PFSK-1 (cell line): ENCODE results near the gene SRA1.

ENCODE experiments used
- FOXP2 ChIP-seq: optimal IDR thresholded peaks from 2 replicates; pipeline ENCODE3; 2011; ENCODE audit warnings: borderline replicate concordance, control low read depth, inconsistent platforms; ENCODE audit not compliant: insufficient read depth; ENCODE audit errors: extremely low read length, extremely low read depth
- POLR2AphosphoS5 ChIP-seq: IDR thresholded peaks from 2 replicates; pipeline ENCODE4 v1.6.1; 2012; ENCODE audit warnings: low read depth, mild to moderate bottlenecking, control low read depth, low read length, moderate library complexity
- REST ChIP-seq, 2 experiments: IDR thresholded peaks; 2 replicates each; pipeline versions ENCODE4 v1.6.1 to v1.8.0; 2011 to 2012; ENCODE audit warnings: low read depth in 2 of 2, low read length in 2 of 2, control low read depth in 1 of 2, inconsistent platforms in 1 of 2, mild to moderate bottlenecking in 1 of 2, moderate library complexity in 1 of 2; ENCODE audit not compliant: insufficient read depth in 1 of 2
- SIN3A ChIP-seq: IDR thresholded peaks from 2 replicates; pipeline ENCODE4 v1.6.1; 2012; ENCODE audit warnings: mild to moderate bottlenecking, low read length, moderate library complexity, borderline replicate concordance; ENCODE audit not compliant: insufficient read depth
- TAF1 ChIP-seq: IDR thresholded peaks from 2 replicates; pipeline ENCODE4 v1.6.1; 2012; ENCODE audit warnings: low read length, control low read depth, borderline replicate concordance; ENCODE audit not compliant: insufficient read depth

SRA1 gene

DNA sequence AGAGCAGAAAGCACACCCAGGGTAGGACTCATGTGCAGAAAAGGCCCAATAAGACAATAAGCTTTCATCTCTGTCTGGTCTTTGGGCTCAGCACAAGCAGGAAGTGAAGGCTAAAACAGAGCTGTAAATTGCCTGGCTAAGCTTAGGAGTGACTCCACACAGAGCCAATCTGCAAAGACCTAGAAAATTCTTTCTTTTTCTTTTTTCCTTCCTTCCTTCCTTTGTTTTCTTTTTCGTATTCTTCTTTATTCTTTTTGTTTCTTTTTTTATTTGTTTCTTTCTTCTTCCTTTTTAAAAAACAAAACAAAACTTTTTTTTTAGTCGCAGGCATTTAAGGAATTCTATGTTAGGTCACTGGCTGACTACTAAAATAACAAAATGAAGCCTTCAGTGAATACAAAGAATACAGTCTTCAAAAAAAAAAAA lies 19.5 kb upstream of the SRA1 start:
- no peak for TF ChIP-seq FOXP2
- TF ChIP-seq TAF1 = no peak
- TF ChIP-seq POLR2AphosphoS5 = no peak
- no peak for TF ChIP-seq SIN3A
- no peak for TF ChIP-seq REST (IDR thresholded peaks at IDR 0.05; ENCODE audit: insufficient read depth in 1 of 2, low read depth in 2 of 2, low read length in 2 of 2)

DNA sequence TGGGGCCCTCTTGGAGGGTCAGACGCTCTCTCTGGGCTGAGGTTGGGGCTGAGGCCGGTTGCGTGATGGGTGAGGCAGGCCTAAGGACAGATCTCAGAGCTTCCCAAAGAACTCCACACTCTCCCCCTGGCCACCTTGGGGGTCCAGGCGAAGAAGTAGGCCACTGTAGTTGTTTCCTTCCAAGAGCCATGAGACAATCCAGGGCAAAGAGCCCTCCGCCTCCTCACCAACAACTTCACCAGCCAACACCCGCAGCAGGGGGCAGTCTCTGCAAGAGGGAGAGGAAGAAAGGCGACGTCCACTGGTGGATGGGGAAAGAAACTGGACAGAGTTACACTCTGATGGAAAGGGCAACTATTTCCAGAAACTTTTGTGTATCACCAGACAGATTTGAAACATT lies 18.0 kb upstream of the SRA1 start:
- TF ChIP-seq TAF1 (no peak), REST (IDR thresholded peaks at IDR 0.05; ENCODE audit: insufficient read depth in 1 of 2, low read depth in 2 of 2, low read length in 2 of 2) (no peak), FOXP2 (no peak), SIN3A (no peak), POLR2AphosphoS5 (no peak)

GRCh38 chr5:140574165-140574564 lies 16.9 kb upstream of the SRA1 start:
- TF ChIP-seq FOXP2 (no peak), POLR2AphosphoS5 (no peak), REST (IDR thresholded peaks at IDR 0.05; ENCODE audit: insufficient read depth in 1 of 2, low read depth in 2 of 2, low read length in 2 of 2) (no peak), SIN3A (no peak)

- TF ChIP-seq TAF1 = no peak
- TF ChIP-seq REST (IDR thresholded peaks at IDR 0.05; ENCODE audit: insufficient read depth in 1 of 2, low read depth in 2 of 2, low read length in 2 of 2) = no peak
- no peak for TF ChIP-seq FOXP2
- no peak for TF ChIP-seq SIN3A
- TF ChIP-seq POLR2AphosphoS5 = no peak
Measured at GRCh38 chr5:140573683-140574082, 16.4 kb upstream of the SRA1 start.

DNA sequence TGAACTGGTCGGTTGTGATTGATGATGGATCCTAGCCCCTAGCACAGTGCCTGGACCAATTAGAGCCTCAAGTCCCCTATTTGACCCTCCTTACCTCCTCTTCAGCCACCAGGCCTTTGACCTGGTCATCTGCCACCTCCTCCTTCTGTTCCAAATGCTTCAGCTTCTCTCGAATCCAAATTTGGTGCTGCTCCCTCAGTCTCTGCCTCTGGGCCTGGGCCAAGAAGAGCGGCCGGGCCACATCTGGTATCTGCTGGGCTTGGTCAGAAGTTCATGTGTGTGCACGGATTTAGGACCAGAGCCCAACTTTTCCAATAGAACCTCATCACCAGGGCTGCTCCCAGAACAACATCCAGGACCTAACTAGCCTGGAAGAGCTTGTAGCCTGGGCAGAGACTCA lies 13.8 kb upstream of the SRA1 start:
- no peak for TF ChIP-seq FOXP2
- no peak for TF ChIP-seq TAF1
- TF ChIP-seq SIN3A = no peak
- no peak for TF ChIP-seq POLR2AphosphoS5
- TF ChIP-seq REST (IDR thresholded peaks at IDR 0.05; ENCODE audit: insufficient read depth in 1 of 2, low read depth in 2 of 2, low read length in 2 of 2) = no peak
